SK-N-SH (cell line): ENCODE measurements around the gene MIPOL1. TPM values are rescaled to one million over a fixed set of nuclear protein-coding genes. Genes with fewer than 3 reads are reported as not detected.
"Not testable (repeated sequence)": the region's sequence is repeated elsewhere in the genome, so short reads cannot be mapped to it uniquely, and the experiment has no call there.

Experiments
- CTCF ChIA-PET: fragments of 300-600, 350-600 bp; formaldehyde crosslinking; extraction: SDS; loops from one replicate; lab custom pipeline; 2021; lab: Yijun Ruan, JAX
- POLR2A ChIA-PET: fragments of 350-600 bp; sonication (Branson Sonifier 250); formaldehyde crosslinking; extraction: SDS; loops from one replicate; lab custom pipeline; 2020; ENCODE audit warnings: antibody characterized with exemption, inconsistent platforms; lab: Yijun Ruan, JAX
- DNase-seq: peaks from one replicate; pipeline ENCODE4 v3.0.0; 2012
- H2AFZ ChIP-seq: fragments of 200-600 bp; sonication (generic); 2 replicates; pipeline ENCODE4 v1.8.1; 2016; ENCODE audit warnings: antibody characterized with exemption, mild to moderate bottlenecking, low read depth
- H3F3A ChIP-seq: fragments of 200-600 bp; sonication (generic); replicated peaks from 2 replicates; pipeline ENCODE3; 2016; ENCODE audit warnings: antibody characterized with exemption, mild to moderate bottlenecking; ENCODE audit not compliant: insufficient read depth
- H3K27ac ChIP-seq, 2 experiments: fragments of 200-500 bp in 1 of 2; fragments of 200-600 bp in 1 of 2; sonication (Bioruptor generic) in 1 of 2; sonication (generic), shearing (Covaris generic) in 1 of 2; 2 replicates each; pipeline versions ENCODE4 v1.5.1 to v1.6.1; 2014 to 2016; ENCODE audit warnings: low read depth in 2 of 2, inconsistent platforms in 1 of 2, low read length in 1 of 2, mild to moderate bottlenecking in 1 of 2, mixed read lengths in 1 of 2
- H3K27me3 ChIP-seq: fragments of 200-600 bp; sonication (generic), shearing (Covaris generic); 2 replicates; pipeline ENCODE4 v1.6.1; 2016; ENCODE audit warnings: mixed run types; ENCODE audit not compliant: insufficient read depth
- H3K36me3 ChIP-seq, 2 experiments: fragments of 200-500 bp in 1 of 2; fragments of 200-600 bp in 1 of 2; sonication (Bioruptor generic) in 1 of 2; sonication (generic) in 1 of 2; replicated peaks in 1 of 2; 2 replicates each; pipeline versions ENCODE3 to v1.5.1; 2014 to 2016; ENCODE audit warnings: low read length in 1 of 2, mild to moderate bottlenecking in 1 of 2; ENCODE audit not compliant: insufficient read depth in 2 of 2, control insufficient read depth in 1 of 2
- H3K4me1 ChIP-seq, 2 experiments: fragments of 200-500 bp in 1 of 2; fragments of 200-600 bp in 1 of 2; sonication (Bioruptor generic) in 1 of 2; sonication (generic), shearing (Covaris generic) in 1 of 2; 2 replicates each; pipeline versions ENCODE4 v1.5.1 to v1.6.1; 2014 to 2016; ENCODE audit warnings: low read depth in 1 of 2, low read length in 1 of 2, mixed run types in 1 of 2; ENCODE audit not compliant: insufficient read depth in 2 of 2, control insufficient read depth in 1 of 2
- H3K4me2 ChIP-seq: fragments of 200-600 bp; sonication (generic), shearing (Covaris generic); 2 replicates; pipeline ENCODE4 v1.6.1; 2017; ENCODE audit warnings: mixed run types
- H3K4me3 ChIP-seq, 2 experiments: fragments of 200-500 bp in 1 of 2; fragments of 200-600 bp in 1 of 2; sonication (Bioruptor generic) in 1 of 2; sonication (generic), shearing (Covaris generic) in 1 of 2; 2 replicates each; pipeline versions ENCODE4 v1.5.1 to v1.8.1; 2014 to 2016; ENCODE audit warnings: low read depth in 2 of 2, inconsistent platforms in 1 of 2, low read length in 1 of 2, mild to moderate bottlenecking in 1 of 2, mixed read lengths in 1 of 2, moderate library complexity in 1 of 2
- H3K79me2 ChIP-seq: fragments of 200-600 bp; sonication (generic); 2 replicates; pipeline ENCODE4 v1.8.1; 2017; ENCODE audit warnings: mild to moderate bottlenecking; ENCODE audit not compliant: insufficient read depth
- H3K9ac ChIP-seq: fragments of 200-600 bp; sonication (generic); 2 replicates; pipeline ENCODE4 v1.6.1; 2017; ENCODE audit warnings: mixed run types
- H3K9me2 ChIP-seq: fragments of 200-600 bp; sonication (generic); 2 replicates; pipeline ENCODE4 v1.6.1; 2017; ENCODE audit warnings: mixed run types
- H3K9me3 ChIP-seq: fragments of 200-600 bp; sonication (generic); 2 replicates; pipeline ENCODE4 v1.6.1; 2017; ENCODE audit warnings: mixed run types, mild to moderate bottlenecking, moderate library complexity
- H4K20me1 ChIP-seq: fragments of 200-600 bp; sonication (generic); 2 replicates; pipeline ENCODE4 v1.6.1; 2017; ENCODE audit warnings: mild to moderate bottlenecking, mixed run types; ENCODE audit not compliant: insufficient read depth
- CTCF ChIP-seq: fragments of 200-600 bp; sonication (generic); IDR thresholded peaks from 2 replicates; pipeline ENCODE4 v1.6.1; 2017; ENCODE audit warnings: antibody characterized with exemption, mild to moderate bottlenecking, moderate library complexity
- ELF1 ChIP-seq: IDR thresholded peaks from 2 replicates; pipeline ENCODE4 v1.4.0; 2012
- EZH2phosphoT487 ChIP-seq: fragments of 200-600 bp; sonication (generic); IDR thresholded peaks from 2 replicates; pipeline ENCODE4 v1.6.1; 2017; ENCODE audit warnings: low read depth, mixed run types, mild to moderate bottlenecking, antibody characterized with exemption, moderate library complexity, borderline replicate concordance
- FOXM1 ChIP-seq: IDR thresholded peaks from 2 replicates; pipeline ENCODE4 v1.4.0; 2012; ENCODE audit warnings: low read depth, mild to moderate bottlenecking
- IRF3 ChIP-seq: fragments of 150-350 bp; IDR thresholded peaks from 2 replicates; pipeline ENCODE4 v1.6.1; 2016; ENCODE audit warnings: mild to moderate bottlenecking, low read depth, low read length
- JUND ChIP-seq: IDR thresholded peaks from 2 replicates; pipeline ENCODE4 v1.4.0; 2012
- MEF2A ChIP-seq: IDR thresholded peaks from 2 replicates; pipeline ENCODE4 v1.4.0; 2012; ENCODE audit warnings: low read depth, borderline replicate concordance
- MXI1 ChIP-seq: IDR thresholded peaks from 2 replicates; pipeline ENCODE4 v1.6.1; 2012; ENCODE audit warnings: mild to moderate bottlenecking, low read depth, low read length, improper control_type of control experiment
- NFIC ChIP-seq: IDR thresholded peaks from 2 replicates; pipeline ENCODE4 v1.4.0; 2012; ENCODE audit warnings: borderline replicate concordance
- NRF1 ChIP-seq: IDR thresholded peaks from 2 replicates; pipeline ENCODE4 v1.6.1; 2012; ENCODE audit warnings: low read depth, mild to moderate bottlenecking, low read length
- POLR2AphosphoS5 ChIP-seq: IDR thresholded peaks from 2 replicates; pipeline ENCODE4 v1.6.1; 2012; ENCODE audit warnings: low read depth, low read length
- REST ChIP-seq: IDR thresholded peaks from 2 replicates; pipeline ENCODE4 v1.6.1; 2012; ENCODE audit warnings: mild to moderate bottlenecking, low read depth, low read length, moderate library complexity
- SIN3A ChIP-seq: IDR thresholded peaks from 2 replicates; pipeline ENCODE4 v1.6.1; 2012; ENCODE audit warnings: low read depth, mild to moderate bottlenecking, low read length, moderate library complexity, borderline replicate concordance
- USF2 ChIP-seq: fragments of 150-350 bp; IDR thresholded peaks from 2 replicates; pipeline ENCODE4 v1.6.1; 2017; ENCODE audit warnings: antibody characterized with exemption, low read length, low read depth, borderline replicate concordance
- WGBS: methylation state at CpG from one replicate; pipeline ENCODE4 v1.1.6; 2017; ENCODE audit warnings: low lambda C conversion rate; 5-methylcytosine and 5-hydroxymethylcytosine counted together
- polyA plus RNA-seq, 3 experiments: library from polyadenylated mRNA; depleted of rRNA; stranded (reverse); fragments of >200 nt; gene quantifications; 2 replicates each; pipeline ENCODE4 v1.2.3, GENCODE V29; 2012

Gene MIPOL1
- polyA plus RNA-seq, 1 of the 3 experiments (the other 2 are of a cell fraction) = 0.23 TPM

GRCh38 chr14:37181441-37181840 is 16.3 kb upstream of the MIPOL1 start:
- Histone ChIP-seq H3K9me3 (no peaks in the 10 kb centered on the region), H2AFZ (no peak overlapping the region), H3K9ac (no peak overlapping the region), H3K9me2 (no peaks in the 10 kb centered on the region), H3K36me3 (no peaks in the 10 kb centered on the region), H3F3A (no peaks in the 10 kb centered on the region), H3K4me1 (no peaks in the 10 kb centered on the region), H3K4me2 (no peak overlapping the region), H3K79me2 (no peaks in the 10 kb centered on the region), H4K20me1 (no peaks in the 10 kb centered on the region), H3K4me3 (no peak overlapping the region), H3K27ac (no peak overlapping the region), H3K27me3 (no peaks in the 10 kb centered on the region)
- POLR2A ChIA-PET = no interaction called here
- TF ChIP-seq POLR2AphosphoS5 = no peak
- TF ChIP-seq SIN3A = no peak
- no peak for TF ChIP-seq NRF1
- TF ChIP-seq MEF2A = no peak
- no peak for TF ChIP-seq JUND
- no peak for TF ChIP-seq CTCF
- TF ChIP-seq USF2 = no peak
- no peak for TF ChIP-seq FOXM1
- TF ChIP-seq MXI1 = no peak
- no peak for TF ChIP-seq ELF1
- no peak for TF ChIP-seq EZH2phosphoT487
- TF ChIP-seq NFIC = no peak
- no peak for TF ChIP-seq IRF3
- TF ChIP-seq REST = no peak
- 46% methylated on average over 3 of the region's 6 CpGs for WGBS
- CTCF ChIA-PET = no interaction called here
- DNase-seq = no peak

- 30% methylated on average over 8 of the region's 8 CpGs for WGBS
Observed at GRCh38 chr14:37184520-37184919, 13.2 kb upstream of the MIPOL1 start.

More at GRCh38 chr14:37184520-37184919, 13.2 kb upstream of the MIPOL1 start:
- H3K4me3 ChIP-seq, H3F3A ChIP-seq, CTCF ChIA-PET, H3K4me1 ChIP-seq, H3K9me3 ChIP-seq, H2AFZ ChIP-seq, H3K36me3 ChIP-seq, H3K9ac ChIP-seq, H3K27ac ChIP-seq, H3K9me2 ChIP-seq, H3K79me2 ChIP-seq, H3K4me2 ChIP-seq, H3K27me3 ChIP-seq, POLR2A ChIA-PET, H4K20me1 ChIP-seq, DNase-seq: not testable (repeated sequence)
